Measurements from ENCODE around the gene DUSP28. TPM values are rescaled to one million over a fixed set of nuclear protein-coding genes. Genes with fewer than 3 reads are reported as not detected.

DUSP28 gene
- total and polyA plus RNA-seq, 2 of the 8 experiments (the other 6 are each of a cell fraction or from before 2014, with no cell fraction given): 2.1 to 2.3 TPM

GRCh38 chr2:240527153-240527750, 32.9 kb upstream of the DUSP28 start:
- no peak overlapping the region for H3K23ac ChIP-seq (ENCODE audit: insufficient read length)
- H3K14ac ChIP-seq (ENCODE audit: insufficient read length): no peak overlapping the region
- H2BK20ac ChIP-seq (ENCODE audit: low read length): no peak overlapping the region
- H4K5ac ChIP-seq (ENCODE audit: insufficient read length, low read depth, low read length): no peak overlapping the region
- H2AK5ac ChIP-seq (ENCODE audit: low read depth, low read length): no peak overlapping the region
- H3K4me2 ChIP-seq (ENCODE audit: insufficient read depth in 1 of 2, low read depth in 2 of 2, low read length in 2 of 2): no peak overlapping the region
- H4K91ac ChIP-seq (replicated peaks; ENCODE audit: insufficient read length, low read length): no peak overlapping the region
- H3K4me1 ChIP-seq (replicated peaks in 1 of 4; ENCODE audit: control insufficient read depth in 3 of 4, insufficient read depth in 4 of 4, low read length in 3 of 4): no peaks in the 10 kb centered on the region
- H2BK120ac ChIP-seq (replicated peaks; ENCODE audit: low read depth, low read length): no peak overlapping the region
- H2BK12ac ChIP-seq (ENCODE audit: low read depth, low read length): no peak overlapping the region
- no peak overlapping the region for H4K8ac ChIP-seq (ENCODE audit: extremely low read depth, insufficient read depth, low read length)
- H2AFZ ChIP-seq (ENCODE audit: low read length): no peak overlapping the region
- H3K23me2 ChIP-seq (ENCODE audit: low read depth, low read length): peaks cover 7% of the 10 kb centered on the region; the same call in 1 of the 2 replicates
- DNase-seq (ENCODE audit: low read depth in 1 of 2, low spot score in 2 of 2) (no peak), FAIRE-seq (no peak)
- no peak overlapping the region for H3K9ac ChIP-seq (replicated peaks in 1 of 4; ENCODE audit: extremely low read depth in 1 of 4, low read depth in 3 of 4, low read length in 3 of 4)
- H3K56ac ChIP-seq (replicated peaks; ENCODE audit: insufficient read length, low read depth, low read length): no peak overlapping the region
- WGBS, 2 experiments (ENCODE audit: extremely low coverage in 1 of 2, insufficient coverage in 1 of 2, insufficient read length in 1 of 2, insufficient replicate concordance in 2 of 2, low coverage in 1 of 2, low lambda C conversion rate in 2 of 2, missing lambda C conversion rate in 1 of 2): 61% methylated on average over 3 of the region's 3 CpGs; no CpG with 5 or more reads in 1 of the 2 experiments
- H2BK5ac ChIP-seq (ENCODE audit: low read depth, low read length): no peak overlapping the region
- H3K27me3 ChIP-seq (replicated peaks in 1 of 4; ENCODE audit: control insufficient read depth in 3 of 4, extremely low read depth in 1 of 4, insufficient read depth in 3 of 4, low read length in 3 of 4): no peaks in the 10 kb centered on the region
- peaks cover 0 to 1% of the 10 kb centered on the region in 2 experiments for H4K20me1 ChIP-seq (replicated peaks in 1 of 2; ENCODE audit: control insufficient read depth in 1 of 2, insufficient read depth in 2 of 2, low read length in 2 of 2)
- no peak overlapping the region for H2BK15ac ChIP-seq (ENCODE audit: low read length)
- no peaks in the 10 kb centered on the region; the same call in 1 of the 2 replicates for H3K79me1 ChIP-seq (ENCODE audit: low read depth, low read length)
- H3K4me3 ChIP-seq (ENCODE audit: extremely low read depth in 1 of 4, insufficient read depth in 2 of 4, low read depth in 3 of 4, low read length in 4 of 4): no peak overlapping the region
- ChIA-PET POLR2A (ENCODE audit: partially characterized antibody) (no interaction called here), CTCF (ENCODE audit: partially characterized antibody) (no interaction called here)
- no peaks in the 10 kb centered on the region for H3K79me2 ChIP-seq (ENCODE audit: control insufficient read depth in 1 of 2, insufficient read depth in 2 of 2, low read length in 2 of 2)
- H3K4ac ChIP-seq (replicated peaks; ENCODE audit: insufficient read length, low read depth, low read length): no peak overlapping the region
- no peak overlapping the region for H3K18ac ChIP-seq (ENCODE audit: extremely low read depth, low read length)
- TF ChIP-seq EP300 (IDR thresholded peaks at IDR 0.05; ENCODE audit: borderline replicate concordance in 1 of 2, low read depth in 2 of 2, low read length in 2 of 2) (no peak), POLR2A (IDR thresholded peaks at IDR 0.05; ENCODE audit: control extremely low read depth in 1 of 2, low read depth in 2 of 2, low read length in 2 of 2) (no peak), TCF12 (IDR thresholded peaks at IDR 0.05; ENCODE audit: low read depth, low read length) (no peak), KDM1A (IDR thresholded peaks at IDR 0.05; ENCODE audit: borderline replicate concordance, low read length) (no peak), SUZ12 (IDR thresholded peaks at IDR 0.05; ENCODE audit: low read length) (no peak), BRCA1 (IDR thresholded peaks at IDR 0.05; ENCODE audit: low read depth, low read length) (no peak), RAD21 (IDR thresholded peaks at IDR 0.05 in 1 of 2, conservative IDR thresholded peaks at IDR 0.05 in 1 of 2; ENCODE audit: low read depth in 2 of 2, low read length in 2 of 2) (no peak), CHD2 (IDR thresholded peaks at IDR 0.05; ENCODE audit: low read length) (no peak), BCL11A (IDR thresholded peaks at IDR 0.05; ENCODE audit: low read depth in 2 of 2, low read length in 2 of 2) (no peak), CREB1 (IDR thresholded peaks at IDR 0.05) (no peak)
- H3K9me3 ChIP-seq (ENCODE audit: insufficient read depth in 2 of 2, low read depth in 1 of 2, low read length in 1 of 2): peaks cover 34 to 70% of the 10 kb centered on the region in 2 experiments
- no peaks in the 10 kb centered on the region; a peak in 2 of 8 replicates for H3K36me3 ChIP-seq (ENCODE audit: control insufficient read depth in 2 of 4, insufficient read depth in 4 of 4, low read length in 3 of 4)
- H3K27ac ChIP-seq (ENCODE audit: low read depth, low read length): no peak overlapping the region

All from H1 (cell line).